Measurements from ENCODE around the gene KIF17.

KIF17 gene

GRCh38 chr1:20751462-20751990, 33.7 kb upstream of the KIF17 start:
- H3K9me3 ChIP-seq = no peaks in the 10 kb centered on the region
- H3K4me3 ChIP-seq (ENCODE audit: low read depth in 1 of 2, low read length in 1 of 2) = no peak overlapping the region
- peaks cover 79% of the 10 kb centered on the region for H3K36me3 ChIP-seq
- no peaks in the 10 kb centered on the region for H3K27me3 ChIP-seq
- no peak overlapping the region for H3K27ac ChIP-seq
- peaks cover 0 to 4% of the 10 kb centered on the region in 2 experiments for H3K4me1 ChIP-seq (ENCODE audit: control insufficient read depth in 1 of 2, insufficient read depth in 1 of 2, low read depth in 1 of 2, low read length in 1 of 2)
- TF ChIP-seq CTCF (IDR thresholded peaks at IDR 0.05) = no peak

GRCh38 chr1:20742671-20743070, 24.9 kb upstream of the KIF17 start:
- Histone ChIP-seq H3K4me1 (ENCODE audit: control insufficient read depth in 1 of 2, insufficient read depth in 1 of 2, low read depth in 1 of 2, low read length in 1 of 2) (peaks cover 9 to 10% of the 10 kb centered on the region in 2 experiments), H3K36me3 (peaks cover 88% of the 10 kb centered on the region), H3K27ac (peak overlapping the region; percentile 70), H3K9me3 (no peaks in the 10 kb centered on the region), H3K27me3 (no peaks in the 10 kb centered on the region), H3K4me3 (ENCODE audit: low read depth in 1 of 2, low read length in 1 of 2) (no peak overlapping the region)
- no peak for TF ChIP-seq CTCF (IDR thresholded peaks at IDR 0.05)

GRCh38 chr1:20740781-20741180, 23.0 kb upstream of the KIF17 start:
- Histone ChIP-seq H3K4me3 (ENCODE audit: low read depth in 1 of 2, low read length in 1 of 2) (no peak overlapping the region), H3K27ac (peak overlapping the region; percentile 70), H3K9me3 (no peaks in the 10 kb centered on the region), H3K4me1 (ENCODE audit: control insufficient read depth in 1 of 2, insufficient read depth in 1 of 2, low read depth in 1 of 2, low read length in 1 of 2) (peaks cover 9 to 10% of the 10 kb centered on the region in 2 experiments), H3K36me3 (peaks cover 82% of the 10 kb centered on the region), H3K27me3 (no peaks in the 10 kb centered on the region)
- TF ChIP-seq CTCF (IDR thresholded peaks at IDR 0.05) = no peak

GRCh38 chr1:20739225-20739624, 21.4 kb upstream of the KIF17 start:
- no peaks in the 10 kb centered on the region for H3K9me3 ChIP-seq
- no peak for TF ChIP-seq CTCF (IDR thresholded peaks at IDR 0.05)
- H3K27me3 ChIP-seq = peaks cover 2% of the 10 kb centered on the region
- H3K36me3 ChIP-seq = peaks cover 74% of the 10 kb centered on the region
- peaks cover 9 to 10% of the 10 kb centered on the region in 2 experiments for H3K4me1 ChIP-seq (ENCODE audit: control insufficient read depth in 1 of 2, insufficient read depth in 1 of 2, low read depth in 1 of 2, low read length in 1 of 2)
- H3K4me3 ChIP-seq (ENCODE audit: low read depth in 1 of 2, low read length in 1 of 2) = no peak overlapping the region
- H3K27ac ChIP-seq = no peak overlapping the region

- no peaks in the 10 kb centered on the region for H3K9me3 ChIP-seq
- no peak overlapping the region for H3K4me3 ChIP-seq (ENCODE audit: low read depth in 1 of 2, low read length in 1 of 2)
- no peak overlapping the region for H3K27ac ChIP-seq
- H3K4me1 ChIP-seq (ENCODE audit: control insufficient read depth in 1 of 2, insufficient read depth in 1 of 2, low read depth in 1 of 2, low read length in 1 of 2) = peaks cover 15 to 25% of the 10 kb centered on the region in 2 experiments
- no peak for TF ChIP-seq CTCF (IDR thresholded peaks at IDR 0.05)
- H3K36me3 ChIP-seq = peaks cover 45% of the 10 kb centered on the region
- peaks cover 38% of the 10 kb centered on the region for H3K27me3 ChIP-seq
Measured at GRCh38 chr1:20735581-20736111, 17.8 kb upstream of the KIF17 start.

All from neutrophil (primary cell).